Measurements from ENCODE around the gene PTF1A. TPM values are rescaled to one million over a fixed set of nuclear protein-coding genes. Genes with fewer than 3 reads are reported as not detected.
"Not testable (repeated sequence)": the region's sequence is repeated elsewhere in the genome, so short reads cannot be mapped to it uniquely, and the experiment has no call there.

The PTF1A gene
- total RNA-seq, 1 experiment from 2014 or later, result not detected

DNA sequence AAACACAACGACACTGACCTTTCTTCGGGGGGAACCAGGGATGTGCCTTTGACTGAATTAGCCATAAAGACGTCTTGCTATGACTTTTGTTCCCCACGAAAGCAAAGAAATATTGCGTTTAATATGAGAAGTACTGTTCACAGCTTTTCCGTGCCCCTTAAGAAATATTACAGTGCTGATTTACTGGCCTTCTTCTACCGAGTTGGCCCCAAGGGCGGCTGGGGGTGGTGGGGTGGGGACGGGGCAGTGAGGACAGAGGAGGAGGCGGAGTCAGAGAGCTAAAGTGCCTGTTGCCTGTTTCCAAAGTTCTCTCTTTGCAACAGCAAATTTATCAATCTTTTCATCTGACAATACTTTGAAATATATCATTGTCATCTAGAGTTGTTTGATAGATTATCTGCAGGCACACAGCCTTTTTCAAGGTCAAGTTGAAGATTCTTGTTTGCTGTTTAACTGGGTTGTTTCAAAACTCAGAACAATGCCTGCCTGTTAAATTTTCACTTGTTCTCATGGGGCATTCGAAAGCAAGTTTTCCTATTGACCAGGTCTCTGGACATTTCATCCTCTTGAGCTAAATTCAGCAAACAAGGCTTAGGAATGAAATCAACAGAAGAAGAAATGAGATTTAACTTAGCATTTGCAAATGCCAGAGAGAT, 9.0 kb downstream of the PTF1A start:
- DNase-seq (ENCODE audit: low spot score), result no peak
- in situ Hi-C loops (cut with HindIII; ENCODE audit: low sequenced_read_pairs), result no loop called here

GRCh38 chr10:23201837-23202236, 9.7 kb downstream of the PTF1A start:
- in situ Hi-C loops (cut with HindIII; ENCODE audit: low sequenced_read_pairs), result no loop called here
- DNase-seq (ENCODE audit: low spot score), result no peak

GRCh38 chr10:23202779-23203178, 10.7 kb downstream of the PTF1A start:
- in situ Hi-C loops (cut with HindIII; ENCODE audit: low sequenced_read_pairs), result no loop called here
- DNase-seq (ENCODE audit: low spot score), result no peak

DNA sequence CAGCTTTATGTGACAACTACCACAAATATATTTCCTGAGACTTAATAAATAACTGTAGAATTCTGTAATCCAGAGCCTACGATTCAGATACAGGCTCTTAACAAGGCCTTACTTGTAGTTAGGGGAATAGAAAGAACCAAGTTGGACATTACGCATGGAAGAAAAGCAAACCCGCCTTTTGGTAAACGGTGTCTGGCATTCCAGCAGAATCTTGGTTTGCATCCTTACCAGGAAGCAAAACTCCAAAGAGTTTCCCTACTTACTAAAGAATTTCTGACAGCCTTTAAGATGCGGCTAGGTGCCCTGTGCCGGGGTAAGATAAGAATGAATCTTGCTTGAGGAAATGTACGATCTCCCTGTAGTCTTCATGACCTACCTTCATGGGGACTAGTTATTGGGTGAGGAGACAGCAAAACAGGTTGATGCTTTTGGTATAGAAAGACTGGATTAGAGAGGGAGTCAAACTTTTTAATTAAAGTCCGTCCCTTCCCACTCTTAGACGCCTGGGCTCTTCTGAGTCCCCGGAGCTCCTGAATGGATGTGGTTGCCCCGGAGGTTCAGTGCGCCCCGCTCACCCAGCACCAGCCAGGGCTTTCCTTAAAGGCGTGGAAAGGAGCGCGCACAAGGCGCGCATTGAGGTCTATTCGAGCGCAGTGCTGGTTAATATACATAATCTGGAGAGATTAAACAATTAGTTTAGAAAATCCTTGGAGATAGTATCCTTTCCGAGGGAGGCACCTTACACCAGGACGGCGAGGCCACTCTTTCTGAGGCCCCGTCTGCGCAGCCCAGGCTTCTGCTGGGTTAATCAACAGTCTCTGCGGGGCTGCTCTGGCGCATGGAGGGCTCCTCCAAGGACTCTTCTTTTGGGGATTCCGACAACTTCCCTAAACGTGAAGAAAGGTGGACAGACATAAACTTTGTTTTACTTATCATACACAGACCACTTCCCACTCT, 11.5 kb downstream of the PTF1A start:
- in situ Hi-C loops (cut with HindIII; ENCODE audit: low sequenced_read_pairs), result no loop called here
- DNase-seq (ENCODE audit: low spot score), result no peak

- in situ Hi-C loops (cut with HindIII; ENCODE audit: low sequenced_read_pairs), result no loop called here
- DNase-seq (ENCODE audit: low spot score), result no peak
Measured at GRCh38 chr10:23204773-23205172, 12.7 kb downstream of the PTF1A start.

GRCh38 chr10:23205972-23206642, 14.0 kb downstream of the PTF1A start:
- in situ Hi-C loops (cut with HindIII; ENCODE audit: low sequenced_read_pairs), result no loop called here
- DNase-seq (ENCODE audit: low spot score), result no peak

DNA sequence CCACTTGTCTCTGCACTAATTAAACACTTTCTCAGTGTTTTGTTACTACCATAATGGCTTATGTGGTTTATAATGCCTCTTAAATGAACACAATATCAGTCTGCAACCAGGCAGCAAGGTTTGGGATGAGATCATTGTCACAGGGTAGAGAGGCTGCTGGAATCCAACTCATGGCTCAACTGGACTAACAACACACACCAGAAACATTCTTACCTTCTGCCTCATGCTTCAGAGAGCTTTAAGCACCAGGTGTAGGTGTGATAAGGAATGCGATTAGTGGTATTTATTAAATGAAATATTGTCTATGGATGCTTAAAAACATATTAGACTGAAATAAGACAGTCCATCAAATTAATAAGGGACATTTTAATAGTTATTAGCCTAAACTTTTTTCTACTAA, 25.4 kb downstream of the PTF1A start:
- DNase-seq (ENCODE audit: low spot score), result no peak
- in situ Hi-C loops (cut with HindIII; ENCODE audit: low sequenced_read_pairs), result no loop called here

GRCh38 chr10:23230582-23230981, 38.5 kb downstream of the PTF1A start:
- in situ Hi-C loops (cut with HindIII; ENCODE audit: low sequenced_read_pairs), result no loop called here
- DNase-seq (ENCODE audit: low spot score), result no peak

DNA sequence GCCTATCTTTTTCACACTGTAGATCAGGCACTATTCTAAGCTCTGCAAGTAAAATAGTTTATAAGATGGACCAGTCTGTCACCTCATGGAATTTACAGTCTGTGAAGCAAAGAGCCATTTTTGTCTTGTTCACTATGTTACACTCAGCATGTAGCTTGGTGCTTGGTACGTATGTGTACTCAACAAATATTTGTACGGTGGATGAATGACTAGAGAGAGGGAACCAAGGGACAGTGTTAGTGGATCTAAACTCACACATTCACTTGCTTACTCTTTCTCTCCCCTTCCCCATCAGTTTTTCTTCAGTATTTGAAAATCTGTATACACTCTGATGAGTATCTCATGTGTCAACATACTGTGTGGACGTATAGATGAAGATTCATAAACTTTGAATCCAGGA, 45.9 kb downstream of the PTF1A start:
- in situ Hi-C loops (cut with HindIII; ENCODE audit: low sequenced_read_pairs), result no loop called here
- no peak for DNase-seq (ENCODE audit: low spot score)

DNA sequence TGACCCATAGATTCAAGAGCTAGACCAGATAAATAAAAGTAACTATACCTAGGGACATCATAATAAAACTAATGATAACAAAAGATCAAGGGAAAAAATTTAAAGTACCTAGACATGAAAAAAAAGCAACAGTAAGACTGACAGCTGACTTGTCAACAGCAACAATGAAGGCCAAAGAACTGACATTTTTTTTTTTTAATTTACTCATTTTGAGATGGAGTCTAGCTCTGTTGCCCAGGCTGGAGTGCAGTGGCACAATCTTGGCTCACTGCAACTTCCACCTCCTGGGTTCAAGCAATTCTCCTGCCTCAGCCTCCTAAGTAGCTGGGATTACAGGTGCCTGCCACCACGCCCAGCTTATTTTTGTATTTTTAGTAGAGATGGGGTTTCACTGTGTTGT, 49.7 kb downstream of the PTF1A start:
- in situ Hi-C loops (cut with HindIII; ENCODE audit: low sequenced_read_pairs); DNase-seq (ENCODE audit: low spot score): not testable (repeated sequence)

Other genes with a start within 250 kb of the PTF1A start
- gene MSRB2, start 96.7 kb upstream of the PTF1A start, total RNA-seq (2014; rRNA removed; shearing (Covaris generic)), result 28.4 and 29.7 TPM in 2 replicates
- gene C10orf67, start 152.5 kb downstream of the PTF1A start, total RNA-seq (2014; rRNA removed; shearing (Covaris generic)), result not detected in 2 replicates
- gene OTUD1, start 246.8 kb downstream of the PTF1A start, total RNA-seq (2014; rRNA removed; shearing (Covaris generic)), result 1.5 and 3.0 TPM in 2 replicates